Activated naive CD4-positive, alpha-beta T cell treated with anti-CD3 and anti-CD28 coated beads, Interleukin-2, amount 50 U/mL, for 72 hours (primary cell): ENCODE data around the gene ZNF470. TPM values are rescaled to one million over a fixed set of nuclear protein-coding genes. Genes with fewer than 3 reads are reported as not detected.

Experiments used
- ATAC-seq, 2 donors: fragments of 150-1000 bp; cut with Tn5 transposase; 2 replicates each; pipeline ENCODE4 v1.10.0; 2021; ENCODE audit warnings: mild to moderate bottlenecking in 2 of 2, moderate library complexity in 2 of 2
- DNase-seq, 2 donors: peaks; one replicate each; pipeline ENCODE4 v3.0.0; 2021 to 2022; ENCODE audit warnings: low spot score in 2 of 2
- H3K27ac Mint-ChIP-seq, 2 donors: one replicate each; pipeline ENCODE4 v1.8.0; 2022; ENCODE audit warnings: mild to moderate bottlenecking in 2 of 2, mixed read lengths in 2 of 2
- H3K36me3 Mint-ChIP-seq, 2 donors: one replicate each; pipeline ENCODE4 v1.8.0; 2022; ENCODE audit warnings: mixed read lengths in 2 of 2
- H3K9me3 Mint-ChIP-seq, 2 donors: one replicate each; pipeline ENCODE4 v1.8.0; 2022; ENCODE audit warnings: mixed read lengths in 2 of 2
- total RNA-seq, 2 donors: library from RNA; stranded (reverse); gene quantifications; one replicate each; pipeline ENCODE4 v1.2.3, GENCODE V29; 2022

The ZNF470 gene
- 1 to 10 TPM; 4.4 to 6.3 TPM for total RNA-seq

- Mint-ChIP-seq H3K36me3 (peaks cover 76 to 92% of the 10 kb centered on the region in 2 donors), H3K9me3 (peaks cover 27 to 48% of the 10 kb centered on the region in 2 donors), H3K27ac (peak within 1 kb of the TSS; percentile 93)
- DNase-seq (peak; percentile 84 to 89), ATAC-seq (peak; percentile 96 to 98)
Measured at GRCh38 chr19:56567274-56568120, at the start of gene ZNF470. TSS of gene ZNF470 (plus strand) at chr19:56567468. CDS start at chr19:56570312, 2,844 bp downstream.

GRCh38 chr19:56525214-56525860 is 41.9 kb upstream of the ZNF470 start:
- peaks cover 53 to 57% of the 10 kb centered on the region in 2 donors for H3K9me3 Mint-ChIP-seq
- no peak for ATAC-seq
- no peak for DNase-seq
- H3K27ac Mint-ChIP-seq, result no peak overlapping the region
- peaks cover 66 to 74% of the 10 kb centered on the region in 2 donors for H3K36me3 Mint-ChIP-seq

- no peak for DNase-seq
- peaks cover 35 to 40% of the 10 kb centered on the region in 2 donors for H3K9me3 Mint-ChIP-seq
- H3K36me3 Mint-ChIP-seq, result peaks cover 77% of the 10 kb centered on the region in 2 donors
- ATAC-seq, result no peak
- peak overlapping the region; percentile 89 to 91 for H3K27ac Mint-ChIP-seq
Measured at GRCh38 chr19:56537442-56537841, 29.8 kb upstream of the ZNF470 start.

- H3K27ac Mint-ChIP-seq, result peak overlapping the region; percentile 89 to 91
- peaks cover 73 to 74% of the 10 kb centered on the region in 2 donors for H3K36me3 Mint-ChIP-seq
- ATAC-seq (peak; percentile 94 to 95), DNase-seq (peak; percentile 89 to 95)
- H3K9me3 Mint-ChIP-seq, result peaks cover 30 to 36% of the 10 kb centered on the region in 2 donors
Measured at GRCh38 chr19:56538254-56538760, 29.0 kb upstream of the ZNF470 start.

- Mint-ChIP-seq H3K9me3 (peaks cover 28 to 34% of the 10 kb centered on the region in 2 donors), H3K27ac (peak within 1 kb of the TSS; percentile 89 to 91), H3K36me3 (peaks cover 72 to 75% of the 10 kb centered on the region in 2 donors)
- ATAC-seq, result peak; percentile 75
- DNase-seq, result no peak
Measured at GRCh38 chr19:56538761-56539263, 28.5 kb upstream of the ZNF470 start, which contains the start of gene ZFP28. TSS of gene ZFP28 (plus strand) at chr19:56538948. CDS start at chr19:56539019, 71 bp downstream.

GRCh38 chr19:56543776-56544175 is 23.5 kb upstream of the ZNF470 start:
- ATAC-seq (no peak), DNase-seq (no peak)
- H3K36me3 Mint-ChIP-seq, result peaks cover 79 to 85% of the 10 kb centered on the region in 2 donors
- H3K9me3 Mint-ChIP-seq, result peaks cover 32 to 40% of the 10 kb centered on the region in 2 donors
- no peak overlapping the region for H3K27ac Mint-ChIP-seq

GRCh38 chr19:56547535-56547934 is 19.7 kb upstream of the ZNF470 start:
- DNase-seq, result no peak
- H3K9me3 Mint-ChIP-seq, result peaks cover 32 to 40% of the 10 kb centered on the region in 2 donors
- H3K36me3 Mint-ChIP-seq, result peaks cover 74 to 75% of the 10 kb centered on the region in 2 donors
- H3K27ac Mint-ChIP-seq, result no peak overlapping the region
- ATAC-seq, result no peak

- Mint-ChIP-seq H3K27ac (no peak overlapping the region), H3K36me3 (peaks cover 61 to 65% of the 10 kb centered on the region in 2 donors), H3K9me3 (peaks cover 45 to 47% of the 10 kb centered on the region in 2 donors)
- no peak for DNase-seq
- ATAC-seq, result no peak
Measured at GRCh38 chr19:56554272-56554869, 12.9 kb upstream of the ZNF470 start.

GRCh38 chr19:56562766-56563165 is 4.5 kb upstream of the ZNF470 start:
- peaks cover 51 to 52% of the 10 kb centered on the region in 2 donors for H3K9me3 Mint-ChIP-seq
- no peak for DNase-seq
- H3K36me3 Mint-ChIP-seq, result peaks cover 81 to 91% of the 10 kb centered on the region in 2 donors
- H3K27ac Mint-ChIP-seq, result no peak overlapping the region
- ATAC-seq, result no peak

- peak overlapping the region; percentile 93 for H3K27ac Mint-ChIP-seq
- peaks cover 79 to 92% of the 10 kb centered on the region in 2 donors for H3K36me3 Mint-ChIP-seq
- H3K9me3 Mint-ChIP-seq, result peaks cover 32 to 46% of the 10 kb centered on the region in 2 donors
- peak in 1 of 2 donors; percentile 42 for DNase-seq
- peak; percentile 46 to 56 for ATAC-seq
Measured at GRCh38 chr19:56566904-56567273, 379 bp upstream of the ZNF470 start.

GRCh38 chr19:56572589-56572988 is 5.3 kb downstream of the ZNF470 start:
- Mint-ChIP-seq H3K27ac (no peak overlapping the region), H3K9me3 (peaks cover 44 to 50% of the 10 kb centered on the region in 2 donors), H3K36me3 (peaks cover 85 to 90% of the 10 kb centered on the region in 2 donors)
- ATAC-seq, result no peak
- DNase-seq, result no peak

- peaks cover 85 to 90% of the 10 kb centered on the region in 2 donors for H3K36me3 Mint-ChIP-seq
- no peak for ATAC-seq
- DNase-seq, result no peak
- H3K9me3 Mint-ChIP-seq, result peaks cover 58 to 59% of the 10 kb centered on the region in 2 donors
- H3K27ac Mint-ChIP-seq, result no peak overlapping the region
Measured at GRCh38 chr19:56573914-56574313, 6.6 kb downstream of the ZNF470 start.

GRCh38 chr19:56577719-56578602 is 10.7 kb downstream of the ZNF470 start:
- ATAC-seq (no peak), DNase-seq (no peak)
- Mint-ChIP-seq H3K27ac (no peak overlapping the region), H3K9me3 (peaks cover 59 to 65% of the 10 kb centered on the region in 2 donors), H3K36me3 (peaks cover 81 to 84% of the 10 kb centered on the region in 2 donors)

GRCh38 chr19:56594446-56594782 is 27.1 kb downstream of the ZNF470 start:
- peaks cover 34 to 58% of the 10 kb centered on the region in 2 donors for H3K36me3 Mint-ChIP-seq
- DNase-seq, result no peak
- ATAC-seq, result no peak
- peaks cover 16 to 48% of the 10 kb centered on the region in 2 donors for H3K9me3 Mint-ChIP-seq
- peak overlapping the region; percentile 44 to 82 for H3K27ac Mint-ChIP-seq

- Mint-ChIP-seq H3K9me3 (peaks cover 16 to 48% of the 10 kb centered on the region in 2 donors), H3K36me3 (peaks cover 34 to 59% of the 10 kb centered on the region in 2 donors), H3K27ac (peak within 1 kb of the TSS; percentile 82 to 95)
- peak; percentile 92 to 95 for ATAC-seq
- peak; percentile 84 to 86 for DNase-seq
Measured at GRCh38 chr19:56594783-56595547, 27.7 kb downstream of the ZNF470 start, which contains the start of gene ZNF71. TSS of gene ZNF71 (plus strand) at chr19:56595302. CDS start at chr19:56601559, 6,257 bp downstream.
